Memory B cell (primary cell): ENCODE results near the gene TMED8.
A peak's percentile ranks its signal among the peaks of the same experiment; 100 is the strongest.
"Not testable (repeated sequence)": the region's sequence is repeated elsewhere in the genome, so short reads cannot be mapped to it uniquely, and the experiment has no call there.

Experiments used
- ATAC-seq: fragments of 150-1000 bp; cut with Tn5 transposase; 2 replicates; pipeline ENCODE4 v1.10.0; 2021; ENCODE audit warnings: low read depth, mild to moderate bottlenecking, moderate library complexity
- DNase-seq, 2 donors: peaks; one replicate each; pipeline ENCODE4 v3.0.0; 2022; ENCODE audit warnings: low spot score in 2 of 2
- H3K27ac Mint-ChIP-seq: one replicate; pipeline ENCODE4 v1.8.0; 2022; ENCODE audit warnings: mild to moderate bottlenecking, moderate library complexity, mixed read lengths
- H3K27me3 Mint-ChIP-seq: one replicate; pipeline ENCODE4 v1.8.0; 2022; ENCODE audit warnings: mixed read lengths
- H3K36me3 Mint-ChIP-seq: one replicate; pipeline ENCODE4 v1.8.0; 2022; ENCODE audit warnings: mild to moderate bottlenecking, mixed read lengths
- H3K4me1 Mint-ChIP-seq: one replicate; pipeline ENCODE4 v1.8.0; 2022; ENCODE audit warnings: mixed read lengths
- H3K4me3 Mint-ChIP-seq: one replicate; pipeline ENCODE4 v1.8.0; 2022; ENCODE audit warnings: mild to moderate bottlenecking, moderate library complexity, mixed read lengths
- H3K9me3 Mint-ChIP-seq: one replicate; pipeline ENCODE4 v1.8.0; 2022; ENCODE audit warnings: mixed read lengths

The TMED8 gene

GRCh38 chr14:77344377-77344996 lies 32.4 kb downstream of the TMED8 start:
- Mint-ChIP-seq H3K4me1 (peaks cover 13% of the 10 kb centered on the region), H3K36me3 (peaks cover 34% of the 10 kb centered on the region), H3K4me3 (no peak overlapping the region), H3K27ac (peak overlapping the region; percentile 81), H3K27me3 (no peaks in the 10 kb centered on the region), H3K9me3 (no peaks in the 10 kb centered on the region)
- ATAC-seq, result no peak
- no peak for DNase-seq

- no peak overlapping the region for H3K27ac Mint-ChIP-seq
Observed at GRCh38 chr14:77343662-77344061, 33.2 kb downstream of the TMED8 start.

GRCh38 chr14:77342726-77343397 lies 34.0 kb downstream of the TMED8 start:
- ATAC-seq (no peak), DNase-seq (no peak)
- no peaks in the 10 kb centered on the region for H3K9me3 Mint-ChIP-seq
- no peak overlapping the region for H3K4me3 Mint-ChIP-seq
- H3K27me3 Mint-ChIP-seq, result no peaks in the 10 kb centered on the region
- peaks cover 11% of the 10 kb centered on the region for H3K4me1 Mint-ChIP-seq
- H3K27ac Mint-ChIP-seq, result no peak overlapping the region
- H3K36me3 Mint-ChIP-seq, result peaks cover 36% of the 10 kb centered on the region

More at GRCh38 chr14:77343662-77344061, 33.2 kb downstream of the TMED8 start:
- peaks cover 36% of the 10 kb centered on the region for H3K36me3 Mint-ChIP-seq
- no peak overlapping the region for H3K4me3 Mint-ChIP-seq
- H3K27me3 Mint-ChIP-seq, result no peaks in the 10 kb centered on the region
- peaks cover 11% of the 10 kb centered on the region for H3K4me1 Mint-ChIP-seq
- ATAC-seq (no peak), DNase-seq (no peak)
- H3K9me3 Mint-ChIP-seq, result no peaks in the 10 kb centered on the region

- Mint-ChIP-seq H3K4me3 (no peak overlapping the region), H3K27ac (peak overlapping the region; percentile 62), H3K36me3 (peaks cover 35% of the 10 kb centered on the region), H3K4me1 (peaks cover 3% of the 10 kb centered on the region), H3K9me3 (no peaks in the 10 kb centered on the region), H3K27me3 (no peaks in the 10 kb centered on the region)
- DNase-seq (no peak), ATAC-seq (no peak)
Observed at GRCh38 chr14:77340389-77340788, 36.5 kb downstream of the TMED8 start.

GRCh38 chr14:77339407-77339806 lies 37.5 kb downstream of the TMED8 start:
- Mint-ChIP-seq H3K36me3 (peaks cover 34% of the 10 kb centered on the region), H3K27ac (no peak overlapping the region), H3K27me3 (no peaks in the 10 kb centered on the region), H3K4me1 (peaks cover 3% of the 10 kb centered on the region), H3K9me3 (no peaks in the 10 kb centered on the region), H3K4me3 (no peak overlapping the region)
- ATAC-seq (no peak), DNase-seq (no peak)

GRCh38 chr14:77338302-77338701 lies 38.6 kb downstream of the TMED8 start:
- H3K4me3 Mint-ChIP-seq, result no peak overlapping the region
- no peaks in the 10 kb centered on the region for H3K27me3 Mint-ChIP-seq
- DNase-seq, result no peak
- no peak for ATAC-seq
- no peaks in the 10 kb centered on the region for H3K9me3 Mint-ChIP-seq
- H3K4me1 Mint-ChIP-seq, result no peaks in the 10 kb centered on the region
- H3K27ac Mint-ChIP-seq, result no peak overlapping the region
- peaks cover 24% of the 10 kb centered on the region for H3K36me3 Mint-ChIP-seq

GRCh38 chr14:77337880-77338279 lies 39.0 kb downstream of the TMED8 start:
- no peaks in the 10 kb centered on the region for H3K9me3 Mint-ChIP-seq
- H3K4me1 Mint-ChIP-seq, result no peaks in the 10 kb centered on the region
- no peak for ATAC-seq
- no peak overlapping the region for H3K4me3 Mint-ChIP-seq
- peaks cover 21% of the 10 kb centered on the region for H3K36me3 Mint-ChIP-seq
- H3K27me3 Mint-ChIP-seq, result no peaks in the 10 kb centered on the region
- DNase-seq, result no peak
- H3K27ac Mint-ChIP-seq, result no peak overlapping the region

- H3K36me3 Mint-ChIP-seq, result peaks cover 19% of the 10 kb centered on the region
- not testable (repeated sequence) for H3K27ac Mint-ChIP-seq, ATAC-seq, H3K9me3 Mint-ChIP-seq, H3K27me3 Mint-ChIP-seq, H3K4me1 Mint-ChIP-seq, H3K4me3 Mint-ChIP-seq, DNase-seq
Observed at GRCh38 chr14:77337255-77337654, 39.6 kb downstream of the TMED8 start.

- H3K27me3 Mint-ChIP-seq, result no peaks in the 10 kb centered on the region
- H3K27ac Mint-ChIP-seq, result no peak overlapping the region
- peaks cover 6% of the 10 kb centered on the region for H3K36me3 Mint-ChIP-seq
- no peak for ATAC-seq
- H3K4me1 Mint-ChIP-seq, result no peaks in the 10 kb centered on the region
- DNase-seq, result no peak
- H3K4me3 Mint-ChIP-seq, result no peak overlapping the region
- no peaks in the 10 kb centered on the region for H3K9me3 Mint-ChIP-seq
Observed at GRCh38 chr14:77335576-77335975, 41.3 kb downstream of the TMED8 start.

GRCh38 chr14:77329872-77330271 lies 47.0 kb downstream of the TMED8 start:
- H3K9me3 Mint-ChIP-seq, result no peaks in the 10 kb centered on the region
- H3K4me1 Mint-ChIP-seq, result peaks cover 2% of the 10 kb centered on the region
- DNase-seq (no peak), ATAC-seq (no peak)
- no peaks in the 10 kb centered on the region for H3K36me3 Mint-ChIP-seq
- H3K27ac Mint-ChIP-seq, result no peak overlapping the region
- H3K27me3 Mint-ChIP-seq, result no peaks in the 10 kb centered on the region
- H3K4me3 Mint-ChIP-seq, result no peak overlapping the region

- peaks cover 8% of the 10 kb centered on the region for H3K4me1 Mint-ChIP-seq
- H3K4me3 Mint-ChIP-seq, result no peak overlapping the region
- no peak for DNase-seq
- no peak for ATAC-seq
- H3K36me3 Mint-ChIP-seq, result no peaks in the 10 kb centered on the region
- H3K27me3 Mint-ChIP-seq, result no peaks in the 10 kb centered on the region
- no peak overlapping the region for H3K27ac Mint-ChIP-seq
- H3K9me3 Mint-ChIP-seq, result no peaks in the 10 kb centered on the region
Observed at GRCh38 chr14:77327111-77327510, 49.8 kb downstream of the TMED8 start.

- ATAC-seq (no peak), DNase-seq (no peak)
- no peak overlapping the region for H3K27ac Mint-ChIP-seq
- H3K9me3 Mint-ChIP-seq, result no peaks in the 10 kb centered on the region
- H3K36me3 Mint-ChIP-seq, result no peaks in the 10 kb centered on the region
- H3K4me3 Mint-ChIP-seq, result no peak overlapping the region
- H3K27me3 Mint-ChIP-seq, result no peaks in the 10 kb centered on the region
- H3K4me1 Mint-ChIP-seq, result peaks cover 12% of the 10 kb centered on the region
Observed at GRCh38 chr14:77325746-77326094, 51.2 kb downstream of the TMED8 start.

- ATAC-seq, result no peak
- Mint-ChIP-seq H3K4me1 (peaks cover 14% of the 10 kb centered on the region), H3K27me3 (no peaks in the 10 kb centered on the region), H3K27ac (no peak overlapping the region), H3K4me3 (no peak overlapping the region), H3K36me3 (no peaks in the 10 kb centered on the region), H3K9me3 (no peaks in the 10 kb centered on the region)
- DNase-seq, result no peak
Observed at GRCh38 chr14:77324816-77325745, 51.8 kb downstream of the TMED8 start.

GRCh38 chr14:77324289-77324688 lies 52.6 kb downstream of the TMED8 start:
- Mint-ChIP-seq H3K27ac (no peak overlapping the region), H3K36me3 (no peaks in the 10 kb centered on the region), H3K9me3 (no peaks in the 10 kb centered on the region), H3K4me3 (no peak overlapping the region), H3K4me1 (peaks cover 17% of the 10 kb centered on the region), H3K27me3 (no peaks in the 10 kb centered on the region)
- ATAC-seq, result no peak
- DNase-seq, result no peak
